Measurements from ENCODE around the gene NLRC5.

DNA sequence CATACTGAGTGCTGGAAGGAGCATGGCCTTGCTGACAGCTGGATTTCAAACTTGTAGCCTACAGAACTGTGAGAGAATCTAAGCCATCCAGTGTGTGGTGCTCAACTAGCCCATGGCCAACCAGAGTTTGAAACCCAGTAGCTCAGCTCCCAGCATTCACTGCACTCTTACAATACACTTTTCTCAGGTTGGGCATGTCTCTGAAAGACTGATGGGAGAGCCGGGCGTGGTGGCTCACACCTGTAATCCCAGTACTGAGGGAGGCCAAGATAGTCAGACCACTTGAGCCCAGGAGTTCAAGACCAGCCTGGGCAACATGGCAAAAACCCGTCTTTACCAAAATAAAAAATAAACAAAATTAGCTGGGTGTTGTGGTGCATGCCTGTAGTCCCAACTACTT is 106.8 kb downstream of the NLRC5 start:
- TF ChIP-seq, protein P1, sequence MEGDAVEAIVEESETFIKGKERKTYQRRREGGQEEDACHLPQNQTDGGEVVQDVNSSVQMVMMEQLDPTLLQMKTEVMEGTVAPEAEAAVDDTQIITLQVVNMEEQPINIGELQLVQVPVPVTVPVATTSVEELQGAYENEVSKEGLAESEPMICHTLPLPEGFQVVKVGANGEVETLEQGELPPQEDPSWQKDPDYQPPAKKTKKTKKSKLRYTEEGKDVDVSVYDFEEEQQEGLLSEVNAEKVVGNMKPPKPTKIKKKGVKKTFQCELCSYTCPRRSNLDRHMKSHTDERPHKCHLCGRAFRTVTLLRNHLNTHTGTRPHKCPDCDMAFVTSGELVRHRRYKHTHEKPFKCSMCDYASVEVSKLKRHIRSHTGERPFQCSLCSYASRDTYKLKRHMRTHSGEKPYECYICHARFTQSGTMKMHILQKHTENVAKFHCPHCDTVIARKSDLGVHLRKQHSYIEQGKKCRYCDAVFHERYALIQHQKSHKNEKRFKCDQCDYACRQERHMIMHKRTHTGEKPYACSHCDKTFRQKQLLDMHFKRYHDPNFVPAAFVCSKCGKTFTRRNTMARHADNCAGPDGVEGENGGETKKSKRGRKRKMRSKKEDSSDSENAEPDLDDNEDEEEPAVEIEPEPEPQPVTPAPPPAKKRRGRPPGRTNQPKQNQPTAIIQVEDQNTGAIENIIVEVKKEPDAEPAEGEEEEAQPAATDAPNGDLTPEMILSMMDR (IDR thresholded peaks at IDR 0.05), result no peak
- TF ChIP-seq POLR2AphosphoS5 (IDR thresholded peaks at IDR 0.05) (no peak), POLR2A (IDR thresholded peaks at IDR 0.05) (no peak)
